Heart left ventricle (tissue), 13 donors: Measurements from ENCODE around the gene RNF5.

ENCODE experiments used
- CTCF ChIP-seq, 12 donors: fragments of 200-600 bp; sonication (generic) in 4 of 12; IDR thresholded peaks; one replicate each; pipeline versions ENCODE4 v1.5.0 to v1.8.0; 2018 to 2022; ENCODE audit warnings: antibody characterized with exemption in 12 of 12, mild to moderate bottlenecking in 5 of 12
- POLR2A ChIP-seq, 2 donors: fragments of 450-650 bp; IDR thresholded peaks; one replicate each; pipeline ENCODE4 v1.6.1; 2017; ENCODE audit warnings: antibody characterized with exemption in 2 of 2, mild to moderate bottlenecking in 2 of 2, moderate library complexity in 2 of 2
- donor health status: ischemic (EF 13 %, LVEDD 7.1; RV severe dilation, severe dysfunction).
- donor health status: DM: no; HTN: yes; CAD: no.
- donor health status: DM: no; HTN: no; CAD: no.
- donor health status: ischemic (EF 25% LVEDD 6.9; RV normal size, moderate dysfunction).
- donor health status: ischemic (EF 25% LVEDD 5.7; RV mildly dilated, moderate dysfunction).
- donor health status: ischemic (EF 35%, LVEDD 5.7; RV mildly dilated, moderate dysfunction).
- donor health status: nonischemic (EF 11% LVEDD 7.7; RV severe dilation, severe dysfunction).
- donor health status: DM: yes; HTN: yes; CAD: no.
- donor health status: PGD.
- donor health status: ischemic (EF 29% LVEDD 5.4; RV normal size, mild dysfunction).
- donor health status: nonischemic (EF 23%, LVEDD 6.1; RV moderate dilation, normal function).

GRCh38 chr6:32187009-32187709 is 9.0 kb downstream of the RNF5 start:
- TF ChIP-seq CTCF (IDR thresholded peaks at IDR 0.05) (no peak), POLR2A (IDR thresholded peaks at IDR 0.05) (no peak)
